Large intestine (tissue), 3 donors: ENCODE data around the gene KCNAB3. TPM values are rescaled to one million over a fixed set of nuclear protein-coding genes. Genes with fewer than 3 reads are reported as not detected.
A peak's percentile ranks its signal among the peaks of the same experiment; 100 is the strongest.

Source experiments
- DNase-seq, 2 donors: peaks; one replicate each; pipeline versions ENCODE4 v3.0.0 to v3.0.0-alpha.2; 2013
- H3K27ac ChIP-seq: one replicate; pipeline ENCODE4 v1.5.1; 2013; ENCODE audit warnings: low read length
- H3K27me3 ChIP-seq: 2 replicates; pipeline ENCODE4 v1.6.1; 2013; ENCODE audit warnings: low read length; ENCODE audit not compliant: control insufficient read depth, insufficient read depth
- H3K36me3 ChIP-seq: 2 replicates; pipeline ENCODE4 v1.6.1; 2013; ENCODE audit warnings: low read length; ENCODE audit not compliant: control insufficient read depth, insufficient read depth
- H3K4me1 ChIP-seq: one replicate; pipeline ENCODE4 v1.6.1; 2013; ENCODE audit warnings: low read length; ENCODE audit not compliant: control insufficient read depth, insufficient read depth
- H3K4me3 ChIP-seq: one replicate; pipeline ENCODE4 v1.5.1; 2013; ENCODE audit warnings: low read length
- H3K9me3 ChIP-seq: one replicate; pipeline ENCODE4 v1.6.1; 2013; ENCODE audit warnings: mild to moderate bottlenecking, low read depth, low read length, moderate library complexity; ENCODE audit not compliant: control insufficient read depth
- WGBS: methylation state at CpG from one replicate; pipeline ENCODE4 v1.1.5; 2013; ENCODE audit warnings: low lambda C conversion rate; ENCODE audit not compliant: insufficient coverage; 5-methylcytosine and 5-hydroxymethylcytosine counted together
- polyA plus RNA-seq: library from polyadenylated mRNA; unstranded; fragments of 120-200 nt; gene quantifications from one replicate; pipeline ENCODE4 v1.2.1, GENCODE V29; 2013

KCNAB3 gene
- polyA plus RNA-seq, 1 donor = 5.3 TPM

DNA sequence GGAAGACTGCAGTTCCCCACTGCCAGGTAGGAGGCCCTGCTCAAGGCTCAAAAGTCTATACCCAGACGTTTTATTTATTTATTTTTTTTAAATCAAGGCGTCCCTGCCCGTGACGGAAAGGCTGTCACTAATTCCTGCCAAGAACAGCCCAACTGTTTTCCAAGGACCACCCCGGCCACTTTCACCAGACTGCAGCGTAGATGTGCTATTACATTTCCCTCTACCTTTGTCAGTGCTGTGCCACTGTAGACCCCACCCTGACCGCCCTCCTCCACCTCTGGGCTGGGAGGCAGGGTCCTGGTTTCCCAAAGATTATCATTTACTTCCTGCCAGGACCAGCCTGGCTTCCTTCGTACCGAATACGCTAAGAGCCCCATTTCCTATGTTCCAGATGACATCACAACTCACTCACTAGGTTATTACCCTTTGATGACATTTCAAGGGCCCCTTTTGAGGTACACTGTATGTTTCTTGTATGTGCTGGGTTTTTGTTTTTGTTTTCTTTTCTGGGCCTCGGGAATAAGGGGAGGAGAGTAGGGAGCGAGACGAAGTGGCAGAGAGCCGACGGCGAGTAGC, 7.3 kb downstream of the KCNAB3 start:
- no CpG with 5 or more reads among the region's 16 CpGs for WGBS
- Histone ChIP-seq H3K27ac (peak overlapping the region; percentile 53), H3K4me1 (peaks cover 9% of the 10 kb centered on the region), H3K9me3 (no peaks in the 10 kb centered on the region), H3K4me3 (peak overlapping the region; percentile 57), H3K27me3 (no peaks in the 10 kb centered on the region), H3K36me3 (no peaks in the 10 kb centered on the region)
- DNase-seq = peak; percentile 14 to 15

DNA sequence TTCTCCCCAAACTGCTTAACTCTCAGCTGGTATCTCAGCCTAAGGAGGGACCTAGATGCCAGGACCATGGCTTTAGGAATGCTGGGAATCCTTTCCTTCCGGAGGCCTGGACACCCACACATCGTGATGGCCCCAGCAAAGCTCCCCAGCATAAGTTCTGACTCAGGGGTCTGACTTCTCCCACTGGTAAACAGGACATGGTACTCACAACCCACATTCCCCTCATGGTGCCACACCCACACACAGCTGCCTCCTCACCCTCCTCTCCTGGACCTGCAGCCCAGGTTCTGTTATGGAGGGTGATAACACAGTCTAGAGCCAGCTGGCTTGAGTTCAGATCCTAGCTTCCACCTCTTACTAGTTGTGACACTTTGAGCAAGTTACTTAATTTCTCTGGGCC, 12.8 kb downstream of the KCNAB3 start:
- H3K4me3 ChIP-seq = no peak overlapping the region
- DNase-seq = no peak
- no CpG with 5 or more reads among the region's 2 CpGs for WGBS

DNA sequence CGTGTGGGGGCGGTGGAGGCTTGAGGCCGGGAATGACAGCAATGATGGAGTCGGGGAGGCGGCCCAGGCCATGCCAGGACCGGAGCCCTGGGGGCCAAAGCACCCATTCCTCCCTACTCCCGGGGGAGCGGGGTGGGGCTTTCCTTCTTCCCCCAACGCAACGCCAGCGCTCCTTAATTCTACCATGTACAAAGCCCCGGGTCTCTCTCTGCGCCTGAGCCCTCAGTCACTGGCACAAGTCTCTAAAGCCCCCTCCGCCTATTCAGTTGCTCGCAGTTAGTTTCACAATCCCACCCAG, 13.3 kb downstream of the KCNAB3 start:
- no peak for DNase-seq

More for the DNA sequence above, 12.8 kb downstream of the KCNAB3 start:
- peaks cover 16% of the 10 kb centered on the region for H3K4me1 ChIP-seq
- H3K36me3 ChIP-seq = peaks cover 4% of the 10 kb centered on the region
- H3K9me3 ChIP-seq = peaks cover 4% of the 10 kb centered on the region
- no peak overlapping the region for H3K27ac ChIP-seq
- no peaks in the 10 kb centered on the region for H3K27me3 ChIP-seq

DNA sequence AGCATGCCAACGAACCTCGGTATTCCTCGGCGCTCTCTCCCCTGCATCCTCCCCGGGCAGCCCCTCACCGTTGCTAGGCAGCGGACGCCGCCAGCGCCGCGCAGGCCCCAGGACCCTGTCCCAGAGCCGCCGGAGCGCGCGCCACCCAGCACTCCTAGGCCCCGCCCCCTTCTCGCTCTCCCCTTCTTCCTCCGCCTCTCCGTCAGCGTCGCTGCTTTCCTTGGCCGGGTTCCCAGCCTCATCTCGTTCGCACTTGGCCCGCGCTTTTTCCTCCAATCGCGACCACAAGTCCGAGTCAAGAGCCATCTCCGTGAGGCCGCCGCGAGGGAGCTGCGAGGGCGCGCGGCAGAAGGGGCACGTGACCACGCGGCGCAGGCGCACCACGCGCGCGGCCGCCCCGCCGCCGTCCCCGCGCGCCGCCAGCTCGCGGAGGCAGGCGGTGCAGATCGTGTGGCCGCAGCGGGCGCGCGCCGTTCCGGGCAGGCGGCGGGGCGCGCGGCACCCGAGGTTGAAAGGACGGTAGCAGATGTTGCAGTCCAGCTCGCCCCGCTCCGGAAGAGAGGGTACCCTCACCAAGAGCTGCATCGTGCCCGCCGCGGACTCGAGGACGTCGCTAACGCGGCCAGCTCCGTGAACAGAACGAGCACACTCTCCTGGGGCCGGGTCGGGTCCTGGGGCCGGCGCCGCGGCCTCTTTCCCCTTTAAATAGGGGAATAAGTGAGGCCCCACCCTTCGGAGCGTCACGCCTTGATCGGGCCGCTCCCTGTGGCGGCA, 13.9 kb downstream of the KCNAB3 start, which contains the start of gene RNF227:
TSS of gene RNF227 (minus strand) at position 679 of the 774 bp plus-strand sequence. CDS start at position 585, 94 bp downstream.
- peak; percentile 94 to 97 for DNase-seq
- no peaks in the 10 kb centered on the region for H3K27me3 ChIP-seq
- H3K27ac ChIP-seq = peak within 1 kb of the TSS; percentile 74
- H3K4me1 ChIP-seq = peaks cover 16% of the 10 kb centered on the region
- peaks cover 4% of the 10 kb centered on the region for H3K9me3 ChIP-seq
- peak within 1 kb of the TSS; percentile 51 for H3K4me3 ChIP-seq
- WGBS = no CpG with 5 or more reads among the region's 100 CpGs
- H3K36me3 ChIP-seq = peaks cover 14% of the 10 kb centered on the region

More for the DNA sequence above, 13.3 kb downstream of the KCNAB3 start:
- H3K27me3 ChIP-seq = no peaks in the 10 kb centered on the region
- peaks cover 9% of the 10 kb centered on the region for H3K36me3 ChIP-seq
- WGBS = no CpG with 5 or more reads among the region's 15 CpGs
- peak overlapping the region; percentile 47 for H3K4me3 ChIP-seq
- peak overlapping the region; percentile 74 for H3K27ac ChIP-seq
- peaks cover 4% of the 10 kb centered on the region for H3K9me3 ChIP-seq
- peaks cover 16% of the 10 kb centered on the region for H3K4me1 ChIP-seq

DNA sequence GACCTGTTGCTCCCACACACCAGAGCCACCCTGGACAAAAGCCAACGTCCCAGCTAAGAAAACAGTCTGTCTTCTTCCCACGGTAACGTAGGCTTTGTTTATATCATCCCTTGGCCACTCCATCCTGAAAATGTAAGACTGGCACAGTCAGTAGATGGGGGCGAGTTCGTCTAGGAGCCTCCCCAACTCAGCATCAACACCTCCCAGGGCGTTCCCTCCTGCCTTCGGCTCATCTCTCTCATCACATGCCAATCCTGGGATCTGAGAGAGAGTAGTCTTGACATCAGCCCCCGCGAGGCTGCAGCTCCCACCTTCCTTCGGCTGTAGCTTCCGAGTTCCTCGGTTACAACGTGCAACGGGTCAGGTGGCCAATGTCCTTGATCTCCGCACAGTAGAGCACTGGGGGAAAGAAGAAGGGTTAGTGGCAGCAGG, 14.5 kb downstream of the KCNAB3 start:
- H3K27me3 ChIP-seq = no peaks in the 10 kb centered on the region
- H3K36me3 ChIP-seq = peaks cover 20% of the 10 kb centered on the region
- peaks cover 16% of the 10 kb centered on the region for H3K4me1 ChIP-seq
- WGBS = no CpG with 5 or more reads among the region's 15 CpGs
- peak overlapping the region; percentile 51 for H3K4me3 ChIP-seq
- H3K9me3 ChIP-seq = peaks cover 4% of the 10 kb centered on the region
- peak overlapping the region; percentile 65 for H3K27ac ChIP-seq
- DNase-seq = no peak

DNA sequence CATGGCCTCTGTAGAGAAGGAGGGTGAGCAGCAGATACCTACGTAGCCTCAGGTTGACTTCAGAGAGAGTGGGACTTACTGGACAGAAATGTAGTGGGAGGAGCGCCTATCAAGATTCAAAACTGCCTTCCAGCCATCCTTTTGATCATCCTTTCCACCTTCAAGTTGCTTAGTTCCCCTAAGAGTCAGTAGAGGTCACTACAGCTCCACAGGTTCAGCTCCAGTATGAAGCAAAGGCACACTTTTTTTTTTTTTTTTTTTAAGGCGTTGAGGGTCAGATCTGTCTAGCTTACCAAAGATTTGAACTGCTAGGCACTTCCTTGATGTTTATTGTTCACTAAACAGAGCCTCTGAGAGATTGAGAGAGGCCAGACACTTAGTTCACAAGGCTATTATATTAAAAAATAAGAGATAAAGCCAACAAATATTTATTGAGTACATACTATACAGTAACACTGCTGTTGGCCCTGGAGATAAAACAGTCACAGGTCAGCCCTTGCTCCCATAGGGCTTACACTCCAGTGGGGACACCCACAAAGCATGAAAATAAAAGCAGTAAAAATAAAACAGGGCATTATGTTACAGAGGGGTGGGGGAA, 16.6 kb downstream of the KCNAB3 start:
- Histone ChIP-seq H3K9me3 (peaks cover 4% of the 10 kb centered on the region), H3K4me3 (no peak overlapping the region), H3K27ac (no peak overlapping the region), H3K36me3 (peaks cover 42% of the 10 kb centered on the region), H3K4me1 (peaks cover 16% of the 10 kb centered on the region), H3K27me3 (no peaks in the 10 kb centered on the region)
- WGBS = no CpG with 5 or more reads among the region's 3 CpGs
- peak; percentile 66 to 68 for DNase-seq

DNA sequence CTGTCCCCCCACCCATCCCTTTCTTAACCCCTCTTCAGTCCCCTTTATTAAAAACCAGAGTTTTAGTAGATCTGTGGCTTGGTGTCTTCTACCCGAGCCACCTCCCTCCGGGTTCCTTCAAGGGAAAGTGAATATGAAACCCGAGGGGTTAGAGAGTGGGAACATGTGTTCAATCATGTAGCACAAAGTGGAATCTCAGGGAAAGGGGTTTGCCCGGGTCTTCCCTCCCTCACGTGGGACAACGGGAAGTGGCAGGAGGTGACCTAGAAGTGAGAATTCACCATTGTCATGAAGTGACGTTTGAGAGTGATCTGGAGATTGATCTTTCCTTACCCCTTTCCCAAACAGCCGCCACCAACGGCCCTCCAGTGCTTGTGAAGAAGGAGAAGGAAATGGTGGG, 18.5 kb downstream of the KCNAB3 start:
- Histone ChIP-seq H3K4me1 (peaks cover 11% of the 10 kb centered on the region), H3K27ac (no peak overlapping the region), H3K9me3 (peaks cover 1% of the 10 kb centered on the region), H3K4me3 (no peak overlapping the region), H3K27me3 (no peaks in the 10 kb centered on the region), H3K36me3 (peaks cover 61% of the 10 kb centered on the region)
- no peak for DNase-seq
- WGBS = no CpG with 5 or more reads among the region's 9 CpGs

DNA sequence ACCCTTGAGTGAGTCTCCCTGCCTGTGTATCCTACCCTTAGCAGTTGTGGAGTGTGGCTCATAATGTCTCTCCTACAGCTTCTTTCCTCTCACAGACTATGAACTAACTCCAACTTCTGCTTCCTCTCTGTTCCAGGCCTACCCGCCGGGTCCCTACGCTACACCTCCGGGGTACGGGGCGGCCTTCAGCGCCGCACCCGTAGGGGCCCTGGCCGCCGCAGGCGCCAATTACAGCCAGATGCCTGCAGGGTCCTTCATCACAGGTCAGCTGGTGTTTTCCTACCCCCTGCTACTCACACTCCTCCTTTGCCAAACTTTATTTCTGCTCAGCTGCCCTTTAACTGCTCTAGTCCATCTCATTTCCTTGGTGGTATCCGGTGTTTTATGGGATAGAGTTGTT, 18.9 kb downstream of the KCNAB3 start:
- Histone ChIP-seq H3K4me1 (peaks cover 9% of the 10 kb centered on the region), H3K36me3 (peaks cover 65% of the 10 kb centered on the region), H3K4me3 (no peak overlapping the region), H3K27ac (no peak overlapping the region), H3K27me3 (no peaks in the 10 kb centered on the region), H3K9me3 (no peaks in the 10 kb centered on the region)
- DNase-seq = no peak
- WGBS = no CpG with 5 or more reads among the region's 13 CpGs

DNA sequence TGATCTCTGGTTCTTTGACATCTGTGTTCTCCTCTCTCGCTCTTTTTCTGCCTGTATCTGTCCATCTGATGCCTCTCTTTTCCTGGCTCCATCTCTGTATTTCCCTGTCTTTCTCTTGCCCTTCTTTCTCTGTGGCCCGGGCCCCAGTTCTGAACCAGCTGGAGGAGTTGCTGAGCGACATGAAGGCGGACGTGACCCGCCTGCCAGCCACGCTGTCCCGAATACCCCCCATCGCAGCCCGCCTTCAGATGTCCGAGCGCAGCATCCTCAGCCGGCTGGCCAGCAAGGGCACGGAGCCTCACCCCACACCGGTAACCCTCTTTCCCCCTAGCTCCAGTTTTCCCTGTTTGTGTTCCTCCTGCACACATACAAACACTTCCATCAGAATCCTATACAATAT, 19.4 kb downstream of the KCNAB3 start:
- DNase-seq = no peak
- H3K4me1 ChIP-seq = peaks cover 7% of the 10 kb centered on the region
- WGBS = 100% methylated on average over 1 of the region's 15 CpGs
- no peak overlapping the region for H3K4me3 ChIP-seq
- no peak overlapping the region for H3K27ac ChIP-seq
- H3K36me3 ChIP-seq = peaks cover 69% of the 10 kb centered on the region
- no peaks in the 10 kb centered on the region for H3K9me3 ChIP-seq
- no peaks in the 10 kb centered on the region for H3K27me3 ChIP-seq

DNA sequence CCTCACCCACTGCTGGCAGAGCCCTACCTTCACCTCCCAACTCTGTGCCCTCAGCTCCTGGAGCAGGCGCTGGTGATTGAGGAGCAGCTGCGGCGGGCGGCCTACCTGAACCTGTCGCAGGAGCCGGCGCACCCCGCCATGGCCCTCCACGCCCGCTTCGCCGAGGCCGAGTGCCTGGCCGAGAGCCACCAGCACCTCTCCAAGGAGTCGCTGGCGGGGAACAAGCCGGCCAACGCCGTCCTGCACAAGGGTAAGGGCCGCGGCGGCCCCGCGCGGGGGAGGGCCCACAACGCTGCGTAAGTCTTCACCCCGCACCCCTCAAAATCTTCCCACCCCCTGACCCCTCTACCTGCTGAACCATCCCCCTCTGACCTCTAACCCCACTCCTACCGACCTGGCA, 20.6 kb downstream of the KCNAB3 start:
- Histone ChIP-seq H3K27me3 (no peaks in the 10 kb centered on the region), H3K4me3 (no peak overlapping the region), H3K9me3 (no peaks in the 10 kb centered on the region), H3K4me1 (no peaks in the 10 kb centered on the region), H3K27ac (no peak overlapping the region), H3K36me3 (peaks cover 81% of the 10 kb centered on the region)
- no CpG with 5 or more reads among the region's 29 CpGs for WGBS
- no peak for DNase-seq
